Liver (tissue), 3 donors: ENCODE measurements around the gene BPIFB1.

ENCODE experiments used
- ATF3 ChIP-seq: IDR thresholded peaks from 2 replicates; pipeline ENCODE4 v1.6.1; 2016; ENCODE audit warnings: antibody characterized with exemption
- CTCF ChIP-seq: fragments of 150-350 bp; IDR thresholded peaks from 2 replicates; pipeline ENCODE4 v1.5.1; 2017; ENCODE audit warnings: improper control_type of control experiment, low read depth, low read length; ENCODE audit not compliant: missing input control
- FOXA1 ChIP-seq: IDR thresholded peaks from 2 replicates; pipeline ENCODE4 v1.6.1; 2016; ENCODE audit warnings: antibody characterized with exemption
- GABPA ChIP-seq, 2 donors: IDR thresholded peaks in 1 of 2; conservative IDR thresholded peaks in 1 of 2; 2 replicates each; pipeline ENCODE4 v1.6.1; 2016; ENCODE audit warnings: antibody characterized with exemption in 2 of 2, mild to moderate bottlenecking in 1 of 2, moderate library complexity in 1 of 2
- JUND ChIP-seq, 2 donors: IDR thresholded peaks; 2 replicates each; pipeline ENCODE4 v1.6.1; 2016; ENCODE audit warnings: antibody characterized with exemption in 2 of 2
- MAX ChIP-seq: IDR thresholded peaks from 2 replicates; pipeline ENCODE4 v1.6.1; 2016; ENCODE audit warnings: antibody characterized with exemption
- RAD21 ChIP-seq, 2 donors: IDR thresholded peaks; 2 replicates each; pipeline ENCODE4 v1.6.1; 2016; ENCODE audit warnings: antibody characterized with exemption in 2 of 2, mild to moderate bottlenecking in 2 of 2
- REST ChIP-seq: IDR thresholded peaks from 2 replicates; pipeline ENCODE4 v1.6.1; 2016; ENCODE audit warnings: antibody characterized with exemption, mild to moderate bottlenecking
- RXRA ChIP-seq, 2 donors: IDR thresholded peaks; 2 replicates each; pipeline ENCODE4 v1.6.1; 2017 to 2018; ENCODE audit warnings: antibody characterized with exemption in 2 of 2, mild to moderate bottlenecking in 1 of 2
- SP1 ChIP-seq: IDR thresholded peaks from 2 replicates; pipeline ENCODE4 v1.6.1; 2018; ENCODE audit warnings: antibody characterized with exemption, mild to moderate bottlenecking
- YY1 ChIP-seq: IDR thresholded peaks from 2 replicates; pipeline ENCODE4 v1.6.1; 2016; ENCODE audit warnings: antibody characterized with exemption, mild to moderate bottlenecking
- donor health status: healthy.
- donor health status: healthy.

- no peak for TF ChIP-seq CTCF
- TF ChIP-seq YY1: no peak
- no peak for TF ChIP-seq RXRA (IDR thresholded peaks at IDR 0.05)
- TF ChIP-seq ATF3: no peak
- no peak for TF ChIP-seq JUND (IDR thresholded peaks at IDR 0.05)
- TF ChIP-seq SP1: no peak
- TF ChIP-seq RAD21 (IDR thresholded peaks at IDR 0.05): no peak
- no peak for TF ChIP-seq MAX
- TF ChIP-seq GABPA (IDR thresholded peaks at IDR 0.05 in 1 of 2, conservative IDR thresholded peaks at IDR 0.05 in 1 of 2): no peak
- no peak for TF ChIP-seq REST
- TF ChIP-seq FOXA1: no peak
Observed at GRCh38 chr20:33325350-33325749, 42.3 kb downstream of the BPIFB1 start.
